Tibial artery (tissue), 4 donors: ENCODE measurements around the gene ARL1.

ENCODE experiments used
- DNase-seq, 2 donors: peaks; one replicate each; pipeline ENCODE4 v3.0.0-alpha.2; 2019
- H3K27ac ChIP-seq, 2 donors: fragments of 200-600 bp; sonication (generic) in 1 of 2; 1 replicate in 1 of 2; 2 replicates in 1 of 2; pipeline ENCODE4 v1.5.1; 2018 to 2019; ENCODE audit warnings: mild to moderate bottlenecking in 1 of 2
- H3K27me3 ChIP-seq, 2 donors: fragments of 200-600 bp; sonication (generic) in 1 of 2; one replicate each; pipeline versions ENCODE4 v1.5.1 to v1.6.0; 2016 to 2019
- H3K36me3 ChIP-seq, 3 donors: fragments of 200-600 bp; sonication (generic) in 2 of 3; one replicate each; pipeline ENCODE4 v1.5.1; 2016 to 2019; ENCODE audit warnings: mild to moderate bottlenecking in 2 of 3
- H3K4me1 ChIP-seq, 4 donors: fragments of 200-600 bp; sonication (generic) in 2 of 4; 1 replicate in 3 of 4; 2 replicates in 1 of 4; pipeline ENCODE4 v1.5.1; 2016 to 2019
- H3K4me3 ChIP-seq, 2 donors: fragments of 200-600 bp; sonication (generic) in 1 of 2; 1 replicate in 1 of 2; 2 replicates in 1 of 2; pipeline ENCODE4 v1.5.1; 2018 to 2019; ENCODE audit warnings: mild to moderate bottlenecking in 2 of 2
- H3K9me3 ChIP-seq, 3 donors: fragments of 200-600 bp; sonication (generic) in 1 of 3; one replicate each; pipeline ENCODE4 v1.5.1; 2016 to 2019
- CTCF ChIP-seq, 2 experiments: fragments of 200-600 bp in 1 of 2; fragments of 450-650 bp in 1 of 2; IDR thresholded peaks; one replicate each; pipeline ENCODE4 v1.5.1; 2017 to 2019; ENCODE audit warnings: antibody characterized with exemption in 2 of 2, mild to moderate bottlenecking in 1 of 2, moderate library complexity in 1 of 2
- intact Hi-C: fragments of 100-400 bp; cut with DNase I; formaldehyde crosslinking; loops from one replicate; pipeline ENCODE4 v1.15.0; 2023; ENCODE audit warnings: low total_unique reads

Gene ARL1

GRCh38 chr12:101351682-101352081 lies 55.9 kb downstream of the ARL1 start:
- H3K9me3 ChIP-seq, result no peaks in the 10 kb centered on the region
- no peaks in the 10 kb centered on the region for H3K4me1 ChIP-seq
- H3K27ac ChIP-seq, result no peak overlapping the region
- H3K27me3 ChIP-seq, result no peaks in the 10 kb centered on the region
- H3K36me3 ChIP-seq, result peaks cover 67 to 88% (median 75%) of the 10 kb centered on the region in 3 donors
- no peak overlapping the region for H3K4me3 ChIP-seq
- intact Hi-C loops, result no loop called here
- no peak for TF ChIP-seq CTCF (IDR thresholded peaks at IDR 0.05)
- no peak for DNase-seq

- Histone ChIP-seq H3K27me3 (no peaks in the 10 kb centered on the region), H3K4me1 (no peaks in the 10 kb centered on the region), H3K36me3 (peaks cover 59 to 94% (median 81%) of the 10 kb centered on the region in 3 donors), H3K27ac (no peak overlapping the region), H3K9me3 (no peaks in the 10 kb centered on the region), H3K4me3 (no peak overlapping the region)
- no peak for TF ChIP-seq CTCF (IDR thresholded peaks at IDR 0.05)
- intact Hi-C loops, result no loop called here
- DNase-seq, result no peak
These were observed 63.7 kb downstream of the ARL1 start for GRCh38 chr12:101343893-101344292.
